Fibroblast of mammary gland (primary cell): ENCODE measurements around the gene LRRFIP1.

Experiments
- DNase-seq: peaks from one replicate; pipeline ENCODE4 v3.0.0-alpha.2; 2010; ENCODE audit warnings: low read depth
- H3K4me3 ChIP-seq: 2 replicates; pipeline ENCODE4 v1.5.1; 2011; ENCODE audit warnings: low read depth, mild to moderate bottlenecking, low read length, moderate library complexity; ENCODE audit not compliant: control insufficient read depth
- CTCF ChIP-seq: conservative IDR thresholded peaks from 2 replicates; pipeline ENCODE4 v1.5.1; 2011; ENCODE audit warnings: low read depth, low read length, inconsistent platforms; ENCODE audit not compliant: control insufficient read depth, insufficient read depth

The LRRFIP1 gene

GRCh38 chr2:237660381-237660900 is 33.1 kb downstream of the LRRFIP1 start:
- no peak for TF ChIP-seq CTCF
- no peak for DNase-seq
- H3K4me3 ChIP-seq = no peak overlapping the region

GRCh38 chr2:237661270-237661669 is 33.9 kb downstream of the LRRFIP1 start:
- TF ChIP-seq CTCF = no peak
- H3K4me3 ChIP-seq = no peak overlapping the region
- no peak for DNase-seq

GRCh38 chr2:237661799-237662328 is 34.5 kb downstream of the LRRFIP1 start:
- DNase-seq = no peak
- no peak overlapping the region for H3K4me3 ChIP-seq
- TF ChIP-seq CTCF = no peak

GRCh38 chr2:237662671-237663093 is 35.3 kb downstream of the LRRFIP1 start:
- no peak overlapping the region for H3K4me3 ChIP-seq
- no peak for TF ChIP-seq CTCF
- peak; percentile 98 for DNase-seq

- H3K4me3 ChIP-seq = no peak overlapping the region
- peak; percentile 31 for DNase-seq
- TF ChIP-seq CTCF = no peak
Observed at GRCh38 chr2:237663517-237664110, 36.2 kb downstream of the LRRFIP1 start.

- no peak for TF ChIP-seq CTCF
- no peak for DNase-seq
- H3K4me3 ChIP-seq = no peak overlapping the region
Observed at GRCh38 chr2:237664151-237664550, 36.8 kb downstream of the LRRFIP1 start.
